GM04504 (cell line): ENCODE data around the gene PSMG1.
"Not testable (repeated sequence)": the region's sequence is repeated elsewhere in the genome, so short reads cannot be mapped to it uniquely, and the experiment has no call there.

Experiments used
- DNase-seq: peaks from one replicate; pipeline ENCODE4 v3.0.0-alpha.2; 2012; ENCODE audit warnings: low read depth

Gene PSMG1

DNA sequence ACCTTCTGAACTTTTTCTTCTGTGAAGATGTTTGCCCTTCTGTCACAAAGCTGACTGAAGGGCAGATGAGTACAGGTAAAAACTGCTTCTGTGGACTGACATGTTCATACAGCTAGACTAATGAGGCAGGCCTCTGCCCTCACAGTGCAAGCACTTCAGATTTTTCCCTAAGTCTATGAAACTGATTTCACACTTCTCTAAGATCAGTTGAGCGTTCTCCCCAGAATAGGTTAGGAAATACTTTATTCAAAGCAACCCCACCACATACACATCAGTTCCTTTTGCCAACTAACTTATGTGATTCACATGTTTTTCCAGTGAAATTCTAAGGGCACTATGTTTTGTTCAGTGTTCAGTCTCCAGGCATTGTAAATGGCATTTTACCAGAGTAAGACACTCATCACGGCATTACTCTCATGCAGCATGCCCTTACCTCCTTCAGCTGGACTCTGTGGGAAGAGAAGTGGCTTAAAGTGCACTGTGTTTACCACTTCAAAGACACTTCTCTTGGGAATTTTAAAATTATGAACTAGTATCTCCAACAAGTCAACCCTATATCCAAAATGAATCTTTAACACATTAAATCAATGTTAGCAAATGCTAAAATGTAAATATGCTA lies 5.4 kb upstream of the PSMG1 start:
- DNase-seq, result no peak

DNA sequence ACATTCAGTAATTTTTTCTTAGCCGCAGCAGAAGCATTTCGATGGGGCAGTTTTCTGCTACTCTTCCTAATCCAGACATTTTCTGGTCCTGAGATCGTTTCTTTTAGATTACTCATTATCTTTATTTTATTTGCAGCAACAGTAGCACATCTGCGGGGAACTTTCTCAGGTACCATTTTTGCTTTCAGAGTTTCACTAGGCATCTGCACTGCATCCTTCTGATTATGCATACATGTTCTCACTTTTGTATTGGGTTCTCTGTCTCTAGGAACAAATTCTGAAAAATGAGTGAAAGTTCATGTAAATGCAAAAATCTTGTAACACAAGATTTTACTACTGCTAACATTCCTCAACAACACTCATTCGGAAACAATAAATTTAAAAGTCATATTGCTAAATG lies 3.9 kb upstream of the PSMG1 start:
- no peak for DNase-seq

DNA sequence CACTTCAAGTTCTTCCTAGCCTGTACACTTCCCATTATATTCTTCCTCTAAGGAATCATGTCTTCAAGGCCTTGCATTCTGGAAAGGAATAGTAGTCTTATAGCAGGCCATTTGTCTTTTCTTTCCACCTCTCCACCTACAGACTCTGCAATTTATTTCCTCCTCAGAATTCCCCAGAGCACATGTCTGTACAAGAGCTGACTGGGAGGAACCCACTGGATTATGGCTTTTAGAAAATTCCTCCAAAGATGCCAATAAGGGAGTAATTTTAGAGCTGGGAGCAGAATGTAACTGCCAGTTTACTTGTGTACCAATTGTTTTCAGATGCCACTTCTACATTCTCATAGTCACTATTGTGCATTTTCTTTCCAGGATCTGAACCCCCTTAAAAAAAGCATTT lies 3.4 kb upstream of the PSMG1 start:
- no peak for DNase-seq

DNA sequence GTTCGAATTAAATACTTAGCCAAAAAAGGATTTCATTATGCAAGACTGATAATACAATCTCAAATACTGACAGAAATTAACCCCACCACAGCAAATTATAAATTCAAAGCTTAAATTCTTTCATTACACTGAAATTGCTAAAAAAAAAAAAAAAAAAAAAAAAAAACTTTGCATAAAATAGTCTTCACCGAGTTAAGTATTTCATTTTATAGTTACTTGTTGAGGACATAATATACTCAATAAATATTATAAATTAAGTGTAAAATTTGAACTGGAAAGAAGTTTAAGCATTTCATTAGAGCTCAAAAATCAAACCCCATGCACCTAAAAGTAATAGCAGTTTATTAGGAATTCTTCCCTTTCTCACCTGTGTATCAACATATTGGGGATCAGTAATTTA lies 1.9 kb upstream of the PSMG1 start:
- DNase-seq, result no peak

DNA sequence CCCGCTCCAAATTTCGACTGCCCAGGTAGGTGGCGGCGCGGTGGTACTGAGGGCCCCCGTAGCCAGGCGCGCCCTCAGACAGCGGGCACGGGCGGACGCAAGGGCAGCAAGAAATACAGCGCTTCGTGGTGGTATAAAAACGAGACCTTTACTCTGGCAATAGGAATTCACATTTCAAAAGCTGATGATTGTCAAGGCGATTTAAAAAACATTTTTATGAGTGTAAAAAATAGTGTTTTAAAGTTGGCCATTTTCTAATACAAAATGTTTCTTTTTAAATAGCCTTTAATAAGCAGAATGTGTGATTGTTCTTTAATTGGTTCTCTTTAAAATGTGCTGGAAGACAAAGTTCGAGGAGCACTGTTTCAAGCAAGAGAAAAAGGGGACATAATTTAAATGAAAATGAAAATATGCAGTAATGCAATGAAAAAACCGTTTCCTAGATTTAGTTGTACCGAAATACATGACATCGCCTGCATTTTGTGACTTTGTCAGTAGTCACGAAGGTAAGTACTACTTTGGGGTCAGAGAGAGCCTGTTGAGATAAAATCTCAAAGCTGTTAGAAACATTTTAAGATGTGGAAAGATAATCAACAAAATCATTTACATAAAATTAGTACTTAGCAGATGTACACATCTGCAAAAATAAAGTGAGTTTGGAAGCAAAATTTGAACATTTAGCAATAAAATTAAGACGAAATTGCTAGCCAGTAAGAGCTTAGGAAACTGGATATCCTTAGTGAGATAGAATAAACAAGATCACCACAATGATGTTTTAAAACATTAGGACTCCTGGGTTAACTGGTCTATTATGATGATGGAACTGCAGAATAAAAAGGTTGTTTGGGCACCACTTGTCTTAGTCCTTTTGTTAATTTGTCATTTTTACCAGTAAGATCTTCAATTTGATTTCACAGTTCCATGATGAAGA lies 1.1 kb upstream of the PSMG1 start:
- no peak for DNase-seq

DNA sequence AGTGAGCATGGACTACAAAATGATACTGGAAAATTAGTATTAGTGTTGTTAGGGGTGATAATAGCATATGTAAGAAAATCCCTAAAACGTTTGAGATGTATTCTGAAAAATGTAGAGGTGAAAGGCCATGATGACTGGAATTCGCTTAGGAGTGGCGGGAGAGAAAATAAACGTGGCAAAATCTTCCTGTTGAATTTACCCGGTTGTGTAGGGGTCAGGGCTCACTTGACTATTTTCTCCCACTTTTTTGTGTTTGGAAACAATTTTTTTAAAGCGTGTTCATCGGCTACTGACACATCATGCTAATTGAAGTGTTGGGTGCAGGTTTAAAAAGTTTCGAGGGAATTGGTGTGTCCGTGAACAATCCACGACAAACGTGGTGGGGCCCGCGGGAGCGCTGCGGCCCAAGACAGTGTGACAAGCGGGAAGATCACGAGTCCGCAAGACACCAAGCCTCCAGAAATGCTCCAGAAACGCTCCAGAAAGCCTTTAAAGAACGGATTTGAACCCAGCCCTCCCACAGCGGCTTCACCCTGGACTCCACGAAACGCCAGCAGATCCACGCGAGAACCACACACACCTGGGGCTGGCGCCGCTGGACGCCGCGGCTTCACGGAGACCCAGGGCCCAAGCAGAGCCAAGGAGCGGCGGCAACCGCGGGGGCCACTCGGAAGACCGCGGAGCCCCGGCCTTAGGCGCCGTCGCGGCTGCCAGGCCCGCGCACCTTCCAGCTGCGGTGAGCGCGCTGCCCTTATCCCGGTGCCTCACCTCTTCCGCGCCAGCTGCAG lies 573 bp downstream of the PSMG1 start:
- DNase-seq, result no peak

DNA sequence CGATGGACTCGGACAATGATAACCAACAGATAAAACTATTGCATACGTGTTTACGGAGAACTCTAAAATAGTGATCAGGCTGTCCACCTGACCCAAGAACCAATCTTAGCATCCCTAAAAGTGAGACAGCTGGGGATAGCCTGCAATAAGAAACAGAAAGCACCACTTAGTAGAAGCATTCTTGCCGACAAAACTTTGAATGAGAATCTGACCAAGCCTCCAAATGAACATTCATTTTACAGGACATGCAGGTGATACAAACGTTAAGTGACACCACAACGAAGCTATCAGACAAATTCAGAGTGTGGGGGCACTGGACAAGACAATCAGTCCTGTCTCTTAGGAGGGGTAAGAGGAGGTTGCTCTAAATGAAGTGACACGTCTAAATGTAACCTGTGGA lies 1.2 kb downstream of the PSMG1 start:
- DNase-seq, result no peak

DNA sequence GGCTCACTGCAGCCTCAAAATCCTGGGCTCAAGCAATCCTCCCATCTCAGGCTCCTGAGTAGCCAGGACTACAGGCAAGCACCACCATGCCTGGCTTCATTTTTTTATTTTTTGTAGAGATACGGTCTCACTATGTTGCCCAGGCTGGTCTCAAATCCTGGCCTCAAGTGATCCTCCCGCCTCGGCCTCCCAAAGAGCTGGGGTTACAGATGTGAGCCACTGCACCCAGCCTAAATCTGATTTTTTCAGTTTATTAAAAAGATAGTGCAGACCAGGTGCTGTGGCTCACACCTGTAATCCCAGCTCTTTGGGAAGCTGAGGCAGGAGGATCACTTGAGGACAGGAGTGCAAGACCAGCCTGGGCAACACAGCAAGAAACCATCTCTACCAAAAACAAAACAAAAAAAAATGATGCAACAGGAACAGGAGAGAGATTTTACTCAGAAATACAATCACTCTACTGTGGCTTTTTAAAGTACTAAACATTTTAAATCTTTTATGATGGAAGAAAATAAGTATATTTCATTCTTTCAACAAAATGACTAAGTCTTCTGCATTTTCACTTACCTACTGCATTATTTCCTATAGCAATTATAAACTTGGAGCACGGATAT lies 1.9 kb downstream of the PSMG1 start:
- no peak for DNase-seq

DNA sequence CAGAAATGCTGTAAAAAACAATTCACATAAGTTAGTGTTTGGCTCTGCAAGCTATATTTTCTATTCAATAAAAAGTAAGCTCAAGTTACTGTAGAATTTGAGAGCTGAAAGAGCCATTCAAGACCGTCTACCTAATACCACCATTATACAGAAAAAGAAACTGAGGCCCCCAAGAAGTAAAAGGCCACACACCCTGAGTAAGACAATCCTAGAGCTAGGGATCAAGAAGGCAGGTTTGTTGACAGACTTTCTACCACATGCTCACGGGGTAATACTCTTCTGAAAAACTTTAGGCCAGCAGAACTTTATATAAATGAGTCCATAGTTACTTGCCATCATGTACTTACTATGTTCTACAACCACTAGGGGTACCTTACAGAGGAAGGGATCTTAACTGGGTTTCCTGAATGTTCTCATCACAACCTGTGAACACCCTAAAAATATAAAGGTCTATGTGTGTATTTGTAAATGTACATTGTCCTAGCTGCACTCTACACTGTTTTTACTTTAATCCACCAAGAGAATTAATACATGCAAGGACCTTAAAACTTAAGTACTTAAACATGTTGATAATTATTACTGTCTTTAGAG lies 2.7 kb downstream of the PSMG1 start:
- DNase-seq, result no peak

DNA sequence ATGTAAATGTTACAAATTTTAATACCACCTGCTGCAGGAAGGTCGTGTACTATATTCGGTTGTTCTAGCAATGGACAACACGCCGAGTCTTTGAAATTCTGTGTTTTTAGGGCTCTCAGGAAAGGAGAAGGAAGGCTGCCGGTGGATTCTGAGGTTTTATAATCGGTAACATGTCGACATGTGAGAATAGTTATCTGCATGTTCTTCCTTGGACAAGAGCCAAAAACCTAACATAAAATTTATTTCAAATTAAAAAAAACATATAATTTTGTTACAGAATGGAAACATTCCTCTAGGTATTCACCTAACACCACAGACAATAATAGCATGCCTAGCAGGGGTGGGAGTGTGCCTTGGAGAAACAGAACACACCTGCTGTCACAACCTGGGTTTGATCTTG lies 4.8 kb downstream of the PSMG1 start:
- DNase-seq, result no peak

DNA sequence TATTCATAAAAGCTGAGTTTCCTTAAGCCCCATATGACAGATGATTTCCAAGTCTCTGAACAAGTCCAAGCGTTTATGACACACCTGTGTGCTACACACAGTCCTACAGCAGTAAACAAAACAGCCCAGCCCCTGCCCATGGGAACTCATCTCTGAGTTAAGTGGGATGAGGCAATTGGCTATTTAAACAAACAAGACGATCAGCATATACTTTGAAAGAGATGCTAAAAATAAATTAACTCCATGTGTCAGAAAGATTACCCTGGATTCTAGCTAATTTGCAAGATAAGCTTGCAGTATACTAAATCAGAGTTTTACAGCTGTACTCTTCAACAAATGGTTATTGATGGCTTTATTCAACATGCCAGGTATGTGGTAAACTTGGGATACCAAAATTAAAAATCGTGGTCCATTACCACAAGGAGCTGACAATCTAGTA lies 7.0 kb downstream of the PSMG1 start:
- no peak for DNase-seq

DNA sequence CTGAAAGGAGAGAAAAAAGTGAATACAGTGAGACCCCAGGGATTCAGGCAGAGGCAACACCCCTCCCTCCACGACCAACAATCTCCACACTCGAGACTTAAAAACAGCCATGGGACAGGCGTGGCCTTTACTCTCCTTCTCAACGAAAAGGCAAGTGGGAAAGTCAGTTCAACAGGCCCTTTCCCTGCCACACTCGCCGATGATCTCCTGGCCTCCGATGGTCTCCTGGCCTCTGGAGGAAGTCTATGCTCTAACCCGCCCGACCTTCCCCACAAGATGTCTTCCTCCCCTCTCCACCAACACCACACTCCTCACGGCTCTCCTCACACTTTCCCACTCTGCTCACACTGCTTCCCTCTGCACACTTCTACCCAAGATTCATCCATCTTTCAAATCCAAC lies 7.6 kb downstream of the PSMG1 start:
- DNase-seq, result no peak

DNA sequence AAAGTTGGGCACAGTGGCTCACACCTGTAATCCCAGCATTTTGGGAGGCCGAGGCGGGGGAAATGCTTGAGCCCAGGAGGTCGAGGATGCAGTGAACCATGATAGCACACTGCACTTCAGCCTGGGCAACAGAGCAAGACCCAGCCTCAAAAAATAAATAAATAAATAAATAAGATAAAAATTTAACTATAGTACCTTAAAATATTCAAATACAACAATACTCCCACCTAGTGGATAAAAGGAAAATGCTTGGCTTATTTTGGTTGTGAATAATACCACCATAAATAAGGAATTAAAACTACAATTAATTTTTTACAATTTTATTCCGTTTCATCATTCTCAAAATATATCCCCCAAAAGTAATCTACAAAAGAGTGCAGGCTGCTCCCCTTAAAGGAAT lies 8.1 kb downstream of the PSMG1 start:
- no peak for DNase-seq

DNA sequence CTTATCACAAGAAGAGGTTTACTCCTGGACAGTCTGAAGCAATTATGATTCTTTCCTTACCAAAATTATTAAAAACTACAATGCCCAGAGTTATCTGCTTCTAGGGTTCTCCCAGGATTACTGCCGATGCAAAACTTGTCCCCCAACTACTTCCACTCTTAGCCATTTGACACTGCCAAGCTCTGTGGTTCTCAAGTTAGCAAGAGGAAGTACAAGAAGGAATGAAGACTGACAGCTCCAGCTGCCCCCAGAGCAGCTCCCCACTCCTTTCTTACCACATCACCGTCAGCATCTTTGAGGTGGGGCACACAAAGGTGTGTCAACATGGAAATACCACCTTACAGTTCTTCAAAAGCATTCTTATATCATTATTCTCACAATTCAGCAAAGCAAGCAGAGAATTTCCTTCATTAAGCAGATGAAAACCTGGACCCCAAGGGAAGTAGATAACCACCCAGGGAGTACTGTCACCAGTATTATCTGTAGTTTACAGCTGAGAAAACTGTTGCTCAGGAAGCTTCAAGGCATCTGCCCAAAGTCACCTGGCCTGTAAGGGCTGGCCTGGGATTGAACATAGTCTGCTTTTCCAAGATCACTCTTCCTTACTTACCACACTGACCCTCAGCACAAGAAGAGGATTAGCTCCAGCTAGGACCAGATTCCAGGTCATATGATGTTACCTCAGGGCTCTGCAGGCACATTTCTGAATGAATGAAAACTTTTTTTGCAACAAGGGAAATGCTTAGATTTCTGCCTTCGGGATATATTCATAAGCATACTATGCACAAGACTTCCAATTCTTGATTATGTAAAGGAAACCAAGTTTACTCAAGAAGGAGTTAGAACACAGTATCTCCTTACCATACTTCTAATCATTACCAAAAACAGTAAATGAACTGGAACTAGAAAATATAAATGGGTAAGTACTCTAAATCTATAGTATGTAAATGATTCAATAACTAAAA lies 9.3 kb downstream of the PSMG1 start:
- DNase-seq, result no peak

DNA sequence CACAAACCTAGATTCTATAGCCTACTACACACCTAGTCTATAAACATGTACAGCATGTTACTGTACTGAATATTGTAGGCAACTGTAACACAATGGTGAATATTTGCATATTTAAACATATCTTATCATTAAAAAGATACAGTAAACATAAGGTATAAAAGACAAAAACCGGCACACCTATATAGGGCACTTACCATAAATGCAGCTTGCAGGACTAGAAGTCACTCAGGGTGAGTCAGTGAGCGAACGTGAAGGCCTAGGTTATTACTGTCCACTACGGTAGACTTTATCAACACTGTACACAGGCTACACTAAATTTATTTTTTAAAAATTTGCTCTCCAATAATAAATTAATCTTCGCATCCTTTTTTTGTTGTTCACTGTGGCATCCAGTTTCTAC lies 13.3 kb downstream of the PSMG1 start:
- DNase-seq, result no peak

DNA sequence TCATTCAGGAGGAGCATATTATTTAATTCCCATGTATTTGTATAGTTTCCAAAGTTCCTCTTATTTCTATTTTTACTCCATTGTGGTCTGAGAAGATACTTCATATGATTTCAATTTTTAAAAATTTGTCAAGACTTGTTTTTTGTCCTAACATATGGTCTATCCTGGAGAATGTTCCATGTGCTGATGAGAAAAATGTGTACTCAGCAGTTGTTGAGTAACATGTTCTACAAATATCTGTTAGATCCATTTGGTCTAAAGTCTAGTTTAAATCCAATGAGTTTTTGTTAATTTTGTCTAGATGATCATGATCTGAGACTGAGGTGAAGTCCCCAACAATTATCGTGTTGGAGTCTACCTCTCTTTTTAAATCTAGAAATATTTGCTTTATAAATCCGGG lies 14.5 kb downstream of the PSMG1 start:
- no peak for DNase-seq

DNA sequence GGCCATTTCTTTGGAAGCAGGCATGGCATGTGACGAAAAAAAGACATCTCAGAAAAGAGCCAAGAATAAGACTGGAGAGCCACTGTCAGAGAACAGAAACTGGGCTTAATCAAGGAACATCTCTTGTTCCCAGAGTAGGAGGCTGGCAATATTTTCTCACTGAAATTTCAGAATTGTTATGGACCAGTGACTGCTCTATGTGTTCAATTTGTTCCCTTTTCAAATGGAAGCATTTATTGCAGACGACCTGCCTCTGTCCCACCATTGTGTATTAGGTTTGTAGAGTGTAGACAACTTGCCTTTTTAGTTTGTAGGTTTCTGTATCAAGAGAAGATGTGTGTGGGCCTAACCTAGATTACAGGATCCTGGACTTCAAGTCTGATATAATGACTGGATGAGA lies 18.7 kb downstream of the PSMG1 start:
- DNase-seq, result no peak

DNA sequence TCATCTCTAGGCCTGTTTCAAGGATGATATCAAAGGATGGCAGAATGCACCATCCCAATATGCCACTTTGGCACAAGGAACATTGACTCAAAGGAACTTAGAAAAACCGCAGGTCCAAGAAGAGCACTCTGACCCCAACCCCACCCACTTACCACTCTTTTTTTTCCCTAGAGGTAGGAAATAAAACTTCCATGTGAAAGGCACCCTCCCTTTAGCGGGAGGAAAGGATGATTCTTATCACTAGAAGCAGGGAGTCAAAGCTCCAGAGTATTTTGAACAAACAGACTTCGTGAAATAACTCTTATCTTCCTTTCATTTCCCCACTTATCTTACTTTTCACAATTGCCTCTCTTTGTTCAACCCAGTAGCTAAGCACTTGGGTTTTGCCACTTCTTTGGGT lies 22.2 kb downstream of the PSMG1 start:
- no peak for DNase-seq

DNA sequence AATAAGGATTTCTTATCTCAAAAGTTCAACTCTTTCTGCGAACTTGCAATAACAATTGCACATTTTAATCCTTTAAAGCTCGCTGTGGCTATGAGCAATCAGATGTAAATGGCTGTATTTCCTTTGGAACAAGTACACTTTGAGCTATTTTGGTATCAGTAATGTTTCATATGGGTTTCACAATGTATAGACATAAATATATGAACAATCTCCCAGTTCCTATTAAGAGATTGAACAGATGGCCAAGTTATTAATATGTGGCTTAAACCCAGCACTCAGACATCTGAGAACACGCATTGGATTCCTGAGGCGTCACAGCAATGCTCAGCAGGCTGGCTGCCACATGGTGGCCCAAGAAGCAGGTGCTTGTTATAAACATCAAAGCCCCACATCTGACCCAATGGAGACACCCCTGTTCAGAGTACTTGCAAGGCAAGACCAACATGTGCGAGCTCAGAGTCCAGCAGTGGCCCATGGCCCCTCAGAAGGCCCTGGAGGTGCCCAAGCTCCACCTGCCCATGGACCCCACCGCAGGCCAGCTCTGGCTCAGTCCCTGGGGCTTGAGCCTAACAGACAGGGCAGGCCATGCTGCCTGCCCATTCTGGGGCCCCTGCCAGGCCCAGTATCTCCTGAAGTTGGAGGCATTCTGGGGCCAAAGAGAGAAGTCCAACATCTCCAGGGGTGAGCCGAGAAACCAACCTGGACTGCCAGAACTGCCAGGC lies 23.7 kb downstream of the PSMG1 start:
- no peak for DNase-seq

DNA sequence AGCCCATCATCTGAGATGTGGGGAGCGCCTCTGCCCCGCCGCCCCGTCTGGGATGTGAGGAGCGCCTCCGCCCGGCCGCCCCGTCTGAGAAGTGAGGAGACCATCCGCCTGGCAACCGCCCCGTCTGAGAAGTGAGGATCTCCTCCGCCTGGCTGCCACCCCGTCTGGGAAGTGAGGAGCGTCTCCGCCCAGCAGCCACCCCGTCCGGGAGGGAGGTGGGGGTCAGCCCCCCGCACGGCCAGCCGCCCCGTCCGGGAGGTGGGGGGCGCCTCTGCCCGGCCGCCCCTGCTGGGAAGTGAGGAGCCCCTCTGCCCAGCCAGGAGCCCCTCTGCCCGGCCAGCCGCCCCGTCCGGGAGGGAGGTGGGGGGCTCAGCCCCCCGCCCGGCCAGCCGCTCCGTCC lies 26.0 kb downstream of the PSMG1 start:
- DNase-seq, result not testable (repeated sequence)
